ENCODE measurements around the gene PIGN. TPM values are rescaled to one million over a fixed set of nuclear protein-coding genes. Genes with fewer than 3 reads are reported as not detected.
A peak's percentile ranks its signal among the peaks of the same experiment; 100 is the strongest.

PIGN gene
- total RNA-seq, 1 experiment from 2014 or later = 21.4 TPM

DNA sequence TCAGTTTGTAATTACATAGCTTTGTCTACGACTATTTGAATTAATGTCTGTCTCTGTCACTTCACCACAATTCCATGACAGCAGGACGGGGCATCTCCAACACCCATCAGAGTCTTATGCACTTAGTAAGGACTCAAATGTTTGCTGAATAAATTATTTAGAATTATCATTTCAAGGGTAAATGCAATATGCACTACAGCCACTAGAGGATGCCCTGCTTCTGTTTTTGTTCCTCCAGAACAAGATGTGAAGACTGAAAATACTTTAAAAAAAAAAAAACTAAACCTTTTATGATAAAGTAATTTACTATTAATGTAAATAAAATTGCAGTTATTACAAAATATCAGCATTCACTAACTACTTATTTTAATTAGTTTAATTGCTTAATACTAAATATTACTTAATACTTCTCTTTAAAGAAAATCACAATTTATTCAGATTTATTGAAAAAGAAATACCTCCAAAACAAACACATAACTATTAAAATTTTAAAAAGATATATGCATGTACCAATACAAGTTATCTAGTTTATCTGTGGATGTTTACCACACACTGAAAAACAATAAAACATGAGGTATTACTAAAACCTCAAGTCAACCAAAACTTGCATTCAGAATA lies 3.2 kb downstream of the PIGN start:
- Histone ChIP-seq H3K4me3 (ENCODE audit: low read depth in 2 of 2, low read length in 2 of 2) (no peak overlapping the region), H3K36me3 (ENCODE audit: control insufficient read depth, insufficient read depth, low read length) (peaks cover 6% of the 10 kb centered on the region), H3K4me1 (ENCODE audit: control insufficient read depth, insufficient read depth, low read length) (peaks cover 9% of the 10 kb centered on the region; the same call in 1 of the 2 replicates), H3K9me3 (ENCODE audit: control insufficient read depth, insufficient read depth, low read depth, low read length) (no peaks in the 10 kb centered on the region), H3K27ac (ENCODE audit: low read length) (no peak overlapping the region), H3K27me3 (ENCODE audit: control insufficient read depth, insufficient read depth, low read length) (no peaks in the 10 kb centered on the region)
- no peak for ATAC-seq
- intact Hi-C loops (cut with micrococcal nuclease; ENCODE audit: unreplicated experiment) (loop anchor here (2.0 to 5.0 kb wide), 2 partner anchors 65 to 399 kb away; no protein-coding TSS in a partner anchor), in situ Hi-C loops (cut with HindIII; ENCODE audit: low pct_unique_long_range_greater_than_20kb, low sequenced_read_pairs) (no loop called here)
- ChIA-PET CTCF (interaction anchor here (0.6 to 0.7 kb wide), 2 partner anchors 141 to 220 kb away, joined by 3 to 4 read pairs; no protein-coding TSS in a partner anchor), POLR2A (no interaction called here)
- no TSS peak for BruUV-seq (replicated peaks)
- TF ChIP-seq SIN3A (IDR thresholded peaks at IDR 0.05; ENCODE audit: borderline replicate concordance, insufficient read depth, low read depth, low read length) = no peak
- TF ChIP-seq, protein P1, sequence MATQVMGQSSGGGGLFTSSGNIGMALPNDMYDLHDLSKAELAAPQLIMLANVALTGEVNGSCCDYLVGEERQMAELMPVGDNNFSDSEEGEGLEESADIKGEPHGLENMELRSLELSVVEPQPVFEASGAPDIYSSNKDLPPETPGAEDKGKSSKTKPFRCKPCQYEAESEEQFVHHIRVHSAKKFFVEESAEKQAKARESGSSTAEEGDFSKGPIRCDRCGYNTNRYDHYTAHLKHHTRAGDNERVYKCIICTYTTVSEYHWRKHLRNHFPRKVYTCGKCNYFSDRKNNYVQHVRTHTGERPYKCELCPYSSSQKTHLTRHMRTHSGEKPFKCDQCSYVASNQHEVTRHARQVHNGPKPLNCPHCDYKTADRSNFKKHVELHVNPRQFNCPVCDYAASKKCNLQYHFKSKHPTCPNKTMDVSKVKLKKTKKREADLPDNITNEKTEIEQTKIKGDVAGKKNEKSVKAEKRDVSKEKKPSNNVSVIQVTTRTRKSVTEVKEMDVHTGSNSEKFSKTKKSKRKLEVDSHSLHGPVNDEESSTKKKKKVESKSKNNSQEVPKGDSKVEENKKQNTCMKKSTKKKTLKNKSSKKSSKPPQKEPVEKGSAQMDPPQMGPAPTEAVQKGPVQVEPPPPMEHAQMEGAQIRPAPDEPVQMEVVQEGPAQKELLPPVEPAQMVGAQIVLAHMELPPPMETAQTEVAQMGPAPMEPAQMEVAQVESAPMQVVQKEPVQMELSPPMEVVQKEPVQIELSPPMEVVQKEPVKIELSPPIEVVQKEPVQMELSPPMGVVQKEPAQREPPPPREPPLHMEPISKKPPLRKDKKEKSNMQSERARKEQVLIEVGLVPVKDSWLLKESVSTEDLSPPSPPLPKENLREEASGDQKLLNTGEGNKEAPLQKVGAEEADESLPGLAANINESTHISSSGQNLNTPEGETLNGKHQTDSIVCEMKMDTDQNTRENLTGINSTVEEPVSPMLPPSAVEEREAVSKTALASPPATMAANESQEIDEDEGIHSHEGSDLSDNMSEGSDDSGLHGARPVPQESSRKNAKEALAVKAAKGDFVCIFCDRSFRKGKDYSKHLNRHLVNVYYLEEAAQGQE (IDR thresholded peaks at IDR 0.05; ENCODE audit: insufficient read depth in 1 of 2, low read depth in 2 of 2, low read length in 1 of 2) = no peak
- no peak for TF ChIP-seq TCF7L2 (IDR thresholded peaks at IDR 0.05; ENCODE audit: low read depth, low read length)
- TF ChIP-seq, protein P2, sequence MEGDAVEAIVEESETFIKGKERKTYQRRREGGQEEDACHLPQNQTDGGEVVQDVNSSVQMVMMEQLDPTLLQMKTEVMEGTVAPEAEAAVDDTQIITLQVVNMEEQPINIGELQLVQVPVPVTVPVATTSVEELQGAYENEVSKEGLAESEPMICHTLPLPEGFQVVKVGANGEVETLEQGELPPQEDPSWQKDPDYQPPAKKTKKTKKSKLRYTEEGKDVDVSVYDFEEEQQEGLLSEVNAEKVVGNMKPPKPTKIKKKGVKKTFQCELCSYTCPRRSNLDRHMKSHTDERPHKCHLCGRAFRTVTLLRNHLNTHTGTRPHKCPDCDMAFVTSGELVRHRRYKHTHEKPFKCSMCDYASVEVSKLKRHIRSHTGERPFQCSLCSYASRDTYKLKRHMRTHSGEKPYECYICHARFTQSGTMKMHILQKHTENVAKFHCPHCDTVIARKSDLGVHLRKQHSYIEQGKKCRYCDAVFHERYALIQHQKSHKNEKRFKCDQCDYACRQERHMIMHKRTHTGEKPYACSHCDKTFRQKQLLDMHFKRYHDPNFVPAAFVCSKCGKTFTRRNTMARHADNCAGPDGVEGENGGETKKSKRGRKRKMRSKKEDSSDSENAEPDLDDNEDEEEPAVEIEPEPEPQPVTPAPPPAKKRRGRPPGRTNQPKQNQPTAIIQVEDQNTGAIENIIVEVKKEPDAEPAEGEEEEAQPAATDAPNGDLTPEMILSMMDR (IDR thresholded peaks at IDR 0.05) = peak; percentile 81; the same call in 1 of the 2 replicates
- TF ChIP-seq POLR2AphosphoS5 (IDR thresholded peaks at IDR 0.05; ENCODE audit: low read depth, low read length) = no peak
- DNase-seq (ENCODE audit: low read depth, low spot score) = peak; percentile 57

DNA sequence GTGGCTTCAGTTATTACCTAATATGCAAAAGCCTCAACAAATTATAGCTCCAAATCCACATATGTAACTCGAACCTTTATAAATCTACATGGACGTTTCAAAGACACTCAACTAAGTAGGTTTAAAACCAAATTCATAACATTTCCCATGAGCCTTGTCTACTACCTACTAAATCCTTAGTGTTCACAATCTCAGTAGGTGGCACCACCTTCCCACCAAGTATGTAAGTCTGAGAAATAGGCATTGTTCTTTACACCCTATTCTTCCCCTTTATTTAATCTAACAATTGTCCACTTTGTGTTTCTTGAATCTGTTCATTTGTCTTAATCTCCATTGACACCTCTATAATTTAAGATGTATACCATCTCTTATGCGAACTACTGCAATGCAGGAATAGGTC lies 4.6 kb downstream of the PIGN start:
- TF ChIP-seq, protein P1 (IDR thresholded peaks at IDR 0.05; ENCODE audit: insufficient read depth in 1 of 2, low read depth in 2 of 2, low read length in 1 of 2) = no peak
- TF ChIP-seq SIN3A (IDR thresholded peaks at IDR 0.05; ENCODE audit: borderline replicate concordance, insufficient read depth, low read depth, low read length) (no peak), TCF7L2 (IDR thresholded peaks at IDR 0.05; ENCODE audit: low read depth, low read length) (no peak), POLR2AphosphoS5 (IDR thresholded peaks at IDR 0.05; ENCODE audit: low read depth, low read length) (no peak)
- TF ChIP-seq, protein P2 (IDR thresholded peaks at IDR 0.05) = no peak
- no peak overlapping the region for H3K27ac ChIP-seq (ENCODE audit: low read length)
- H3K36me3 ChIP-seq (ENCODE audit: control insufficient read depth, insufficient read depth, low read length) = no peaks in the 10 kb centered on the region; the same call in none of the 2 replicates
- DNase-seq (ENCODE audit: low read depth, low spot score) (no peak), ATAC-seq (no peak)
- H3K4me1 ChIP-seq (ENCODE audit: control insufficient read depth, insufficient read depth, low read length) = peaks cover 9% of the 10 kb centered on the region; the same call in 1 of the 2 replicates
- H3K27me3 ChIP-seq (ENCODE audit: control insufficient read depth, insufficient read depth, low read length) = no peaks in the 10 kb centered on the region
- in situ Hi-C loops (cut with HindIII; ENCODE audit: low pct_unique_long_range_greater_than_20kb, low sequenced_read_pairs) = no loop called here
- no peak overlapping the region for H3K4me3 ChIP-seq (ENCODE audit: low read depth in 2 of 2, low read length in 2 of 2)
- POLR2A ChIA-PET = no interaction called here
- no peaks in the 10 kb centered on the region for H3K9me3 ChIP-seq (ENCODE audit: control insufficient read depth, insufficient read depth, low read depth, low read length)
- BruUV-seq (replicated peaks) = no TSS peak
- intact Hi-C loops (cut with micrococcal nuclease; ENCODE audit: unreplicated experiment) = loop anchor here (2.0 to 5.0 kb wide), 2 partner anchors 67 to 400 kb away; no protein-coding TSS in a partner anchor
- CTCF ChIA-PET = no interaction called here
